Occipital lobe (tissue), 2 donors: ENCODE results near the gene URM1. TPM values are rescaled to one million over a fixed set of nuclear protein-coding genes. Genes with fewer than 3 reads are reported as not detected.
"Not testable (repeated sequence)": the region's sequence is repeated elsewhere in the genome, so short reads cannot be mapped to it uniquely, and the experiment has no call there.

Experiments used
- DNase-seq: peaks from one replicate; lab custom pipeline; 2025; lab: John Stamatoyannopoulos, UW
- total RNA-seq: library from RNA; depleted of rRNA; stranded (reverse); fragments of >200 nt; gene quantifications from one replicate; pipeline ENCODE4 v1.2.3, GENCODE V29; 2014

Gene URM1
- total RNA-seq, 1 donor from 2014 or later = 21.8 TPM

- DNase-seq = peak; percentile 75
Observed at GRCh38 chr9:128408963-128409431, 37.8 kb downstream of the URM1 start.

GRCh38 chr9:128409450-128409849, 38.3 kb downstream of the URM1 start:
- no peak for DNase-seq

- DNase-seq = no peak
Observed at GRCh38 chr9:128409978-128410377, 38.8 kb downstream of the URM1 start.

- DNase-seq = no peak
Observed at GRCh38 chr9:128411364-128412119, 40.4 kb downstream of the URM1 start.

GRCh38 chr9:128412120-128412790, 41.1 kb downstream of the URM1 start:
- DNase-seq = peak; percentile 72

GRCh38 chr9:128413728-128414127, 42.6 kb downstream of the URM1 start:
- not testable (repeated sequence) for DNase-seq

GRCh38 chr9:128414461-128414860, 43.3 kb downstream of the URM1 start:
- no peak for DNase-seq

GRCh38 chr9:128415281-128415680, 44.1 kb downstream of the URM1 start:
- DNase-seq = no peak

- DNase-seq = no peak
Observed at GRCh38 chr9:128416014-128416413, 44.8 kb downstream of the URM1 start.

- DNase-seq = no peak
Observed at GRCh38 chr9:128416432-128417019, 45.4 kb downstream of the URM1 start.

- DNase-seq = no peak
Observed at GRCh38 chr9:128419061-128419925, 48.1 kb downstream of the URM1 start.

- peak; percentile 17 for DNase-seq
Observed at GRCh38 chr9:128420060-128420650, 49.0 kb downstream of the URM1 start.

GRCh38 chr9:128420651-128421481, 49.7 kb downstream of the URM1 start, which contains the start of gene CERCAM:
Gene CERCAM (plus strand): TSS chr9:128420857. CDS start chr9:128420878, 21 bp downstream.
- peak; percentile 21 for DNase-seq

- no peak for DNase-seq
Observed at GRCh38 chr9:128421482-128421996, 50.4 kb downstream of the URM1 start.

- DNase-seq = not testable (repeated sequence)
Observed at GRCh38 chr9:128422022-128422782, 51.0 kb downstream of the URM1 start.

GRCh38 chr9:128422783-128423150, 51.6 kb downstream of the URM1 start:
- DNase-seq = no peak

GRCh38 chr9:128423356-128423755, 52.2 kb downstream of the URM1 start:
- DNase-seq = not testable (repeated sequence)

GRCh38 chr9:128424268-128424780, 53.1 kb downstream of the URM1 start:
- no peak for DNase-seq
